NOMO-1 (cell line): ENCODE data around the gene OR6J1.
"Not testable (repeated sequence)": the region's sequence is repeated elsewhere in the genome, so short reads cannot be mapped to it uniquely, and the experiment has no call there.

Source experiments
- DNase-seq, 2 experiments: peaks; one replicate each; lab custom pipeline; 2025; ENCODE audit not compliant: unreplicated experiment in 2 of 2; lab: John Stamatoyannopoulos, UW

The OR6J1 gene

DNA sequence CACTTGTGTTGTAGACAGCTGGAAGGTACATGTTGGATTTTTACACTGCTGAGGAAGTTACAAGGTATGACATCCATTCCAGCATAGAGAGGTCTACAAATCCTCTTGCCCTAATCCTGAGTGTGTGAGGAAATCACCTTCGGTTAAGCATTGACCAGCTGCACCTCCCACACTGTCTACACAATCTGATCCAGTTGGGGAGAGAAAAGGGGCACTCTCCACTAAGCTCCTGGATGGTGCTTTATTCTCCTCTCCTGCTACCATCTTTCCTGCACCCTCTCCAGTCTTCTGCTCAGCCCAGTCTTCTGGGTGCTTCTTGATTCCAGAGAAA, at the start of gene OR6J1:
TSS of gene OR6J1 (minus strand) at position 48 of the 331 bp plus-strand sequence. CDS start 9,541 bp downstream, outside the sequence.
- DNase-seq, result no peak

DNA sequence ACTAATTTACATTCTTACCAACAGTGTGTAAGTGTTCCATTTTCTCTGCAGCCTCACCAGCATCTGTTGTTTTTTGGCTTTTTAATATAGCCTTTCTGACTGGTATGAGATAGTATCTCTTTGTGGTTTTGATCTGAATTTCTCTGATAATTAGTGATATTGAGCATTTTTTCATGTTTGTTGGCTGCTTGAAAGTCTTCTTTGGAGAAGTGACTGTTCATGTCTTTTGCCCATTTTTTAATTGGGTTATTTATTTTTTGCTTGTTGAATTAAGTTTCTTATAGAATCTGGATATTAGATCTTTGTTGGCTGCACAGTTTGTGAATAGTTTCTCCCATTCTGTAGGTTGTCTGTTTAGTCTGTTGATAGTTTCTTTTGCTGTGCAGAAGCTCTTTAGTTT, 48.0 kb upstream of the OR6J1 start:
- DNase-seq, result no peak

DNA sequence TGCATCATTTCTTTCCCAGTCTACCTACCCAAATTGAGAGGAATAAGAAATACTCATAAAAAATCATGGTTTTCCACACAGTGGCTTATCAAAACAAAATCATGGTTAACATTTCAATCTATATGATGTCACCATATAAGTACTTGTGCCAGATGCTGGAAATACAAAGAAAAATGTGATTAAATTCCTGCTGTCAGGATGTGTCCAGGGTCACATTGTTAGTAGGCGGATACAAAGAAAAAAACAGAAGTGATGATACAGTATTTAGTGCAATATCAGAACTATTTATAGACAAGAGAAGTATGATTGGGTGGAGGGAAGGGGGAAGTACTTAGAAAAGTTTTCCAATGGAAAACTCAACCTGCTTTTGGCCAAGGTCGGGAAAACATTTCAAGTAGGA, 47.0 kb upstream of the OR6J1 start:
- DNase-seq, result no peak

DNA sequence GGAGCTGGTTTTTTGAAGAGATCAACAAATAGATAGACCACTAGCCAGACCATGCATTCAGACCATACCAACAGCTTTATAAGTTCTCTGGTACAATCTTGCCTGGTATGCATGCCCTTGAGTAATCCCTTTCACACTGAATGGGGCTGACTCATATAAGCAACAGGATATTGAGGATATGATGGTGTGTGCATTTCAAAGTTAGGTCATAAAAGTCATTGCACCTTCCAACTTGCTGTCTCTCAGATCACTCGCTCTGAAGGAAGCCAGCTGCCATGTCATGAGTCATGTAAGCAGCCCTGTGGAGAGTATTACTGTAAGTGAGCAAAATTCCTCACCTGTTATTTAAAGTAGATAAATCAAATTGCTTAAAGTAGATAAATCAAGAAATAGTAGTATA, 45.0 kb upstream of the OR6J1 start:
- peak; percentile 5 to 31 for DNase-seq

DNA sequence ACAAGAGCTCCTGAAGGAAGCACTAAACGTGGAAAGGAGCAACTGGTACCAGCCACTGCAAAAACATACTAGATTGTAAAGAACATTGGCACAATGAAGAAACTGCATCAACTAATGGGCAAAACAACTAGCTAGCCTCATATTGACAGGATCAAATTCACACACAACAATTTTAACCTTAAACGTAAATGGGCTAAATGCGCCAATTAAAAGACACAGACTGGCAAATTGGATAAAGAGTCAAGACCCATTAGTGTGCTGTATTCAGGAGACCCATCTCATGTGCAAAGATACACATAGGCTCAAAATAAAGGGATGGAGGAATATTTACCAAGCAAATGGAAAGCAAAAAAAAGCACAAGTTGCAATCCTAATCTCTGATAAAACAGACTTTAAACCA, 43.8 kb upstream of the OR6J1 start:
- not testable (repeated sequence) for DNase-seq

DNA sequence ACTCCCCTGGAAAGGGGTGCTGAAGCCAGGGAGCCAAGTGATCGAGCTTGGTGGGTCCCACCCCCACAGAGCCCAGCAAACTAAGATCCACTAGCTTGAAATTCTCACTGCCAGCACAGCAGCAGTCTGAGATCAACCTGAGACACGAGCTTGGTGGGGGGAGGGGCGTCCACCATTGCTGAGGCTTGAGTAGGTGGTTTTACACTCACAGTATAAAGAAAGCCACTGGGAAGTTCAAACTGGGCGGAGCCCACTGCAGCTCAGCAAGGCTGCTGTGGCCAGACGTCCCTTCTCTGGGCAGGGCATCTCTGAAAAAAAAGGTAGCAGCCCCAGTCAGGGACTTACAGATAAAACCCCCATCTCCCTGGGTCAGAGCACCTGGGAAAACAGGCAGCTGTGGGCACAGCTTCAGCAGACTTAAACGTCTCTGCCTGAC, 42.0 kb upstream of the OR6J1 start:
- not testable (repeated sequence) for DNase-seq

DNA sequence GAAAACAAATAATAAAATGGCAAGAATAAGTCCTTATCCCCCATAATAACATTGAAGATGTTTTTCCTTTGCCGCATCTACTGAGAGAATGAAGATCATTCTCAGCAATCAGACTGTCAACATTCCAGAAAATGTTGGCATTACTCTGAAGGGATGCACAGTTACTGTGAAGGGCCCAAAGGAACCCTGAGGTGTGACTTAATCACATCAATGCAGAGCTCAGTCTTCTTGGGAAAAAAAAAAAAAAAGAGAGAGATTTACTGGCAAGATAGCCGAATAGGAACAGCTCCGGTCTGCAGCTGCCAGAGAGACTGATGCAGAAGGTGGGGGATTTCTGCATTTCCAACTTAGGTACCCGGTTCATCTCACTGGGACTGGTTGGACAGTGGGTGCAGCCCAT, 41.3 kb upstream of the OR6J1 start:
- DNase-seq, result no peak

DNA sequence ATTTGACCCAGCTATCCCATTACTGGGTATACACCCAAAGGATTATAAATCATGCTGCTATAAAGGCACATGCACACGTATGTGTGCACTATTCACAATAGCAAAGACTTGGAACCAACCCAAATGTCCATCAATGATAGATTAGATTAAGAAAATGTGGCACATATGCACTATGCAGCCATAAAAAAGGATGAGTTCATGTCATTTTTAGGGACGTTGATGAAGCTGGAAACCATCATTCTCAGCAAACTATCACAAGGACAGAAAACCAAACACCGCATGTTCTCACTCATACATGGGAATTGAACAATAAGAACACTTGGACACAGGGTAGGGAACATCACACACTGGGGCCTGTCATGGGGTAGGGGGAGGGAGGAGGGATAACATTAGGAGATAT, 39.3 kb upstream of the OR6J1 start:
- DNase-seq, result not testable (repeated sequence)

DNA sequence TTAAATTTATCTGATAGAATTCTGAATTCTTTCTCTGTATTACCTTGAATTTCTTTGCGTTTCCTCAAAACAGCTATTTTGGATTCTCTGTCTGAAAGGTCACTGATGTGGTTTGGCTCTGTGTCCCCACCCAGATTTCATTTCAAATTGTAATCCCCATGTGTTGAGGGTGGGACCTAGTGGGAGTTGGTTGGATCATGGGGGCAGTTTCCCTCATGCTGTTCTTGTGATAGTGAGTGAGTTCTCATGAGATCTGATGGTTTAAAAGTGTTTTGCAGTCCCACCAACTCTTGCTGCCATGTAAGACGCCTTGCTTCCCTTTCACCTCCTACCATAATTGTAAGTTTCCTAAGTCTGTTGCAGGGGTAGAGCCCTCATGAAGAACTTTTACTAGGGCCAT, 34.1 kb upstream of the OR6J1 start:
- DNase-seq, result no peak

DNA sequence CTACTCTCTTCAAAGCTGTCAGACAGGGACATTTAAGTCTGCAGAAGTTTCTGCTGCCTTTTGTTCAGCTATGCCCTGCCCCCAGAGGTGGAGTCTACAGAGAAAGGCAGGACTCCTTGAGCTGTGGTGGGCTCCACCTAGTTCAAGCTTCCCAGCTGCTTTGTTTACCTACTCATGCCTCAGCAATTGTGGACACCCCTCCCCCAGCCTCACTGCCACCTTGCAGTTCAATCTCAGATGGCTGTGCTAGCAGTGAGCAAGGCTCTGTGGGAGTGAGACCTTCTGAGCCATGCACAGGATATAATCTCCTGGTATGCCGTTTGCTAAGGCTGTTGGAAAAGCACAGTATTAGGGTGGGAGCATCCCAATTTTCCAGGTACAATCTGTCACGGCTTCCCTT, 33.4 kb upstream of the OR6J1 start:
- not testable (repeated sequence) for DNase-seq

DNA sequence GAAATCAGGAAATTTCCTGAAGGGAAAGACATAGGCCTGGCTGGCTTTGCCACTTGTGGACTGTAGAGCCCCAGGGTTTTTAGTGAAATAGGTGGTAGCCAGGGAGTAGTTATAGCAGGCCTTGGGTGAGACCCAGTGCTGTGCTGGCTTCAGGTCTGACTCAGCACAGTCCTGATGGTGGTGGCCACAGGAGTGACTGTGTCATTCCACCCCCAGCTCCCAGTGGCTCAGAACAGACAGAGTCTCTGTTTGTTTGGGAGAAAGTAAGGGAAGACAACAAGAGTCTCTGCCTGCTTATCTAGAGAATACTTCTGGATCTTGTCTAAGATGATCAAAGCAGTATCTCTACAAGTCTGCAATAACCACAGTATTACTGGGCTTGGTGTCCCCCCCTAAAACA, 27.5 kb upstream of the OR6J1 start:
- DNase-seq, result no peak

DNA sequence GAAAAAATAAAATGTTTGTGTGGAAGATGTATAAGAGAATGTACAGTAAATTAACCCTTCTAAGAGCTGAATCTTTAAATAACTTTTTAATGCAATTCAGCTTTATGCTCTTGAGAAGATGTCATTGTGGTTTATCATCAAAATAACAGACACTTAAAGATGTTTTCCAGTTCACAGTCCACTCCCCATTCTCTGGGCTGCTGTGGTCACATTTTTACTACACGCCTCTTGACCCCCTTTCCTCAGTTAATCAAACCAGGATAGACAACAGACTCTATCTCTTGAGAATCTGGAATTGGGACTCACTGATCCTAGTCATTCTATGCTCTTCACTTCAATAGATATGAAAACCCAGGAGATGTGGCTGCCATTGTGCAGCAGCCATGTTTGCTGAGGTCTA, 24.7 kb upstream of the OR6J1 start:
- DNase-seq, result no peak

DNA sequence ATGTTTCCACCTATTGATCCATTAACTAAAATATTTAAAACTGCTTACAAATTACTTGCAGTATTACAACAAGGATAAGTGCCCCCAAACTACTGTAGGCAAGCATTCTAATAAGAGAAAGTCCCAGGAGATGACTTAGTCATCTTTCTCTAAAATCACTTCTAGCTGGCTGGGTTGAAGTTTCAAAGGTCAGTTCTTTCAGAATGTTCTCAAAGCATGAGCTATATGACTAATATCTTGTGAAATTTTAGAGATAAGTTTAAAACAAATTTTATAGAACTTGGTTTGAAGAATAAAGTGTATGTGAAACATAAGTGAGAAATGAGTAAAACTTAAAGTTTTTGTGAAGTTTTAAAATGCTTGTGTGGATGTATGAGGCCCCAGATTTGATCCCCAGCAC, 24.3 kb upstream of the OR6J1 start:
- DNase-seq, result no peak

DNA sequence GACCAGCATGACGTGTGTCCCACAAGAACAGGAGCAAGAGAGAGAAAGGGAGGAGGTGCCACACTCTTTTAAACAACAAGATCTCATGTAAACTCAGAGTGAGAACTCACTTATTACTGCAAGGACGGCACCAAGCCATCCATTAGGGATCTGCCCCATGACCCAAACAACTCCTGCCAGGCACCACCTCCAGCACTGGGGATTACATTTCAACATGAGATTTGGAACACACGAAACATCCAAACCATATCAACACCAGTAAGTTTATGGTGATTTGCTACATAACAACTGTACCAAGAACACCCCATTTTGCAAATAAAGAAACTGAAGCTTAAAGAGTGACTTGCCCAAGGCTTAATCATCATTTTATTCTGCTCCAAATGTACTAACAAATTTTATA, 23.7 kb upstream of the OR6J1 start:
- no peak for DNase-seq

DNA sequence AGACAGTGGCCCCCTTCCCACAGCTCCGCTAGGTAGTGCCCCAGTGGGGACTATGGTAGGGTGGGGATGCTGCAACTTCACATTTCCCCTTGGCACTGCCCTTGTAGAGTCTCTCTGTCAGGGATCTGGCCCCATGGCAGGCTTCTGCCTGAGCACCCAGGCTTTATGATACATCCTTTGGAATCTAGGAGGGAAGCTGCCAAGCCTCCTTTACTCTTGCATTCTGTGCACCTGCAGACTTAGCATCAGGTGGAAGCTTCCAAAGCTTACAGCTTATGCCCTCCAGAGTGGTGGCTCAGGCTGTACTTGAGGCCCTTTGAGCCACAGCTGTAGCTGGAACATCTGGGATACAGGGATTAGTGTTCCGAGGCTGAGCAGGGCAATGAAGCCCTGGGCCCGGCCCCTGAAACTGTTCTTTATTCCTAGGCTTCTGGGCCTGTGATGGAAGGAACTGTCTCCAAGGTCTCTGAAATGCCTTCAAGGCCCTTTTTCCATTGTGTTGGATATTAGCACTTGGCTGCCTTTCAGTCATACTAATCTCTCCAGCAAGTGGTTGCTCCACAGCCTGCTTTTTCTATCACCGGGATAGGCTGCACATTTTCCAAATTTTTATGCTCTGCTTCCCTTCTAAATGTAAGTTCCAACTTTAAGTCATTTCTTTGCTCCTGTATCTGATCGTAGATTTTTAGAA, 22.2 kb upstream of the OR6J1 start:
- DNase-seq, result no peak

DNA sequence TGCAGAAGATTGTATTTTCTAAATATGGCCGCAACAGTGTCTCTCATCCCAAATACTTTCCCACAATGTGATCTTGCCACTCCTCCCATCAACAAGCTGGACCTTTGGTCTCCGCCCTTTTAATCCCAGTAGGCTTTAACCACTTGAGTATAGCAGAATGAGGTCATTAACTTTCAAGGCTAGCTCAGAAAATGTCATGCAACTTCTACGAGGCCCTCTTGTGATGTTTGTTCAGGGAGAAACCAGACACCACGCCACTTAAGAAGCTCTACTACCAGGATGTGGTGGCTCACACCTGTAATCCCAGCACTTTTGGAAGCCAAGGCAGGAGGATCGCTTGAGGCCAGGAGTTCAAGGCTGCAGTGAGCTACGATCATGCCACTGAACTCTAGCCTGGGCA, 20.1 kb upstream of the OR6J1 start:
- no peak for DNase-seq

DNA sequence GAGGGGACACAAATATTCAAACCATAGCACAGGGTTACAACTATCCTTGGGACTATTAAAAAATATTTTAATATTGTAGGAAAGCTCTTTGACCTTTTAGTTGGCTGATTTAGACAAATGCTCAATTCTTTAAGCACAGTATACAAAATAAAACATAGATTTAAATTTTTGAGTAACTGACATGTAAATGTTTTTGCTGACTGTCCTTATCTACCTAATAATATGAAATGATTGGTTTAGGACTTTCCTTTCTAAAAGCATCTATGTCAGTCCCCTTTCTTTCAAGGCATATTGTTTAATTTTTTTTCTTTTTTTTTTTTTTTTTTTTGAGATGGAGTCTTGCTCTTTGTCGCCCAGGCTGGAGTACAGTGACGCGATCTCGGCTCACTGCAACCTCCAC, 16.5 kb upstream of the OR6J1 start:
- DNase-seq, result no peak

DNA sequence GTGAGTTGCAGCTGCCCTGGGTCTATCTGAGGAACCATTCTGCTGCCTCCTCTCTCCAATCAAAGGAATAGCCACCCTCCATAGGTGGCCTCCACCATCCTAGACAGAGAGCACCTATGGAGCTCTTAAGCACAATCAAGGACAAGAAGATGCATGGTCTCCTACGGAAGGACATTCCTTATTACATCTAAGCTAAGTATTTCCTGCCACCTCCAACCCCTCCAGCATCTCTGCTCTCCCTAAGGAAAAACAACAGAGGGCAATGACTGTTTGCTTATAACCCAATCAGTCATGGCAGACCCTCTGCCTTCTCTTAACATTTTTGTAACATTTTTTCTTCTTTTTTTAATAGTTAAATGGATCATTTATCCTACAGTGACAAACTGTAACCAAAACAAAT, 14.8 kb upstream of the OR6J1 start:
- no peak for DNase-seq

DNA sequence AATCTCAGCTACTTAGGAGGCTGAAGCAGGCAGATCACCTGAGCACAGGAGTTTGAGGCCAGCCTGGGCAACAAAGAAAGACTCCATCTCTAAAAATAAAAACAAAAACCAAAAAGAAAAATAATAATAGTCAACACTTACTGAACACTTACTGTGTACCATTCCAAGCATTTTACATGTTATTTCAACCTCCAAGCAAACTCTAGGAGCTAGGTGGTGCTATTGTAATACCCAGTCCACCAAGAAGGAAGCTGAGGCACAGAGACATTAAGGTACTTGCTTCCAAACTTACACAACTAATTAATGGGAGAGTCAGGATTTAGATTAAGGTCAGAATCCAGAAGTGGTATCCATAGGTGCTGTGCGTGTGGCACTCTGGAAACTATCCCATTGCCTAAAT, 13.7 kb upstream of the OR6J1 start:
- DNase-seq, result peak in 1 of 2 experiments; percentile 18

DNA sequence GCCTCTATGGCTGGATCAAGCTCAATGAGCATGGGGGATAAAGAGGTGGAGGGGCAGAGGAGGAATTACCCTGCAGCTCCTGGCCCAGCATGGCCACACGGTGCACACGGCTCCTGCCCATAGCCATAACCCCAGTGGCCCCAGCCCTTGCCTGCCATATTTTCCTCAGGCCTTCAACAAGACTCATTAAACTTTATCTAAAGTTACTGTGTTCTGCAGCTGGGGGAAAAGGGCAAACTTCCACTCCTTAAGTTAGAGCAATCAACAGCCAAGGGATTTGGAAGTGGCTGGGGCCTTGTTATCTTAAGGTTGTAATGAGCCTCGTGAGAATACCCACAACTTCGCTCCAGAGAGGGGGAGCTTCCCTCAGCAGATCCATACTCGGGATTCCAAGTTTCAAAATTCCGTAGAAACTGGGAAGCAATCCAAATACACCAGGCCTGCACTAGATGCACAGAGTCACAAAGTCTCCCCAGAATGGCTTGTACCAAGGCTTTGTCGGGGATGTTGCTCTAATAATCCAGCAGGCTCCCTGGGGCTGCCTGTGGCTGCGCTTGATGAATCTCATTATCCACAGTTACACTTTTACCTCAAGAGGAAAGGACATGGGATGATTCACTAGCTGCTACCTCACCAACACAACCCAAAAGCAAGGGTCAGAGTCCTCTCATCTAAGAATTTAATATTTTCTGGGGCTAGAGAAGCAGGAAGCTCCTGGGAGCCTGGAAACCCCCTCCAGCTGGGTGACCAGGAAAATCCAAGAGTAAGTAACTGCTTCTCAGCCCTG, 13.0 kb upstream of the OR6J1 start:
- no peak for DNase-seq

DNA sequence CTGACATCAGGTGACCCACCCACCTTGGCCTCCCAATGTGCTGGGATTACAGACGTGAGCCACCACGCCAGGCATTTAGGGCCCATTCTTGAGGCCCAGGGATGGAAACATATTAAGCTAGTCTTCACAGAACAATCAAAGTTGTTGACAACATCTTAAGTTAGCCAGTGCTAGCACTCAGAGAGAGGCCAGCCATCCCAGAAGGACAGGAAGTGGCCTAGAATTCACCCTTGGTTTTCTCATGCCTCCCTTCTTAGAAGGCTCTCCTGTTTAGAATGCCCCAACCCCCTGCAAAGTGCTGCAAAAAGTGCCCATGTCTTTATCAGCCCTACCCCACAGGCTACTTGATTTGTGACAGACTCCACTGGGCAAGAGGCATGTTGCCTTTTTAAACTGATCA, 12.1 kb upstream of the OR6J1 start:
- DNase-seq, result no peak

DNA sequence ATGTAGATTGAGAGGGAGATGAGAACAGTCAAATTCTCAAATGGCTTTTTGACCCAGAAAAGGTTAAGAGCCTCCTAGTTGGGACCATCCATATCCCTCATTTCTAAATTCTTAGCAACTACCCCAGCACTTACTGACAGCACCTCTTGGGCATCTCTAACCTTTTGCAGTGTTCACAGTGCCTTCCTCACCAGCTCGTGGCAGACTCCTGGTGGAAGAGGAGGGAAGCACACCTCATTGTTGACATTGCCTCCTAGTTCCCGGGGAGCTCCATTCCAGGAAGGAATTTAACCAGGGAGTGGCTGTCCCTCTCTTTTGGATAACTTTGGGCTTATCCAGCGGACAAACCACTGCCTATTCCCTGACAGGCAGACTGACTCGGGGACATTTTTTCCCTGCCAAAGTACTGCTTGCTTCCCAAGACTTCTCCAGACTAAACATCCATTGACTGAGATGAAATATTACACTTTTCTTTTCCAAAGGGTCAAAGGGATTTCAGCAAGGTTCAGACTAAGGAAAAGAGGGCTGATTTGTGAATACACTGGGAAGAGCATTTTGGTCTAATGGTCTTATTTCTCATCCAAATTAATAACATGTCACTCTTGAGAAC, 9.0 kb upstream of the OR6J1 start:
- DNase-seq, result peak; percentile 23 to 45
